WERI-Rb-1 (cell line): ENCODE results near the gene KCNIP3.

Experiments used
- DNase-seq: peaks from one replicate; pipeline ENCODE4 v3.0.0-alpha.2; 2020
- H3K27ac ChIP-seq: fragments of 250-450 bp; sonication (Bioruptor Pico); 2 replicates; pipeline ENCODE4 v1.5.1; 2020; ENCODE audit warnings: mild to moderate bottlenecking, moderate library complexity
- H3K27me3 ChIP-seq: fragments of 250-450 bp; sonication (Bioruptor Pico); 2 replicates; pipeline ENCODE4 v1.5.1; 2021; ENCODE audit warnings: mild to moderate bottlenecking, low read depth, moderate library complexity; ENCODE audit not compliant: insufficient read depth, severe bottlenecking
- H3K36me3 ChIP-seq: fragments of 250-450 bp; sonication (Bioruptor Pico); 2 replicates; pipeline ENCODE4 v1.5.1; 2020; ENCODE audit warnings: mild to moderate bottlenecking, moderate library complexity
- H3K4me3 ChIP-seq: 2 replicates; pipeline ENCODE4 v1.5.1; 2011; ENCODE audit warnings: low read depth, mild to moderate bottlenecking, control low read depth, low read length
- H3K9me3 ChIP-seq: fragments of 250-450 bp; sonication (Bioruptor Pico); 2 replicates; pipeline ENCODE4 v1.5.1; 2021; ENCODE audit warnings: mild to moderate bottlenecking, moderate library complexity; ENCODE audit not compliant: severe bottlenecking
- CTCF ChIP-seq: IDR thresholded peaks from 2 replicates; pipeline ENCODE4 v1.5.1; 2011; ENCODE audit warnings: low read depth, mild to moderate bottlenecking, control low read depth, inconsistent platforms, low read length

Gene KCNIP3

GRCh38 chr2:95294579-95295250 lies 2.4 kb upstream of the KCNIP3 start:
- DNase-seq, result no peak
- Histone ChIP-seq H3K27ac (no peak overlapping the region), H3K36me3 (no peaks in the 10 kb centered on the region), H3K27me3 (no peaks in the 10 kb centered on the region), H3K9me3 (peaks cover 11% of the 10 kb centered on the region), H3K4me3 (no peak overlapping the region)
- no peak for TF ChIP-seq CTCF

- Histone ChIP-seq H3K9me3 (peaks cover 11% of the 10 kb centered on the region), H3K36me3 (no peaks in the 10 kb centered on the region), H3K27me3 (no peaks in the 10 kb centered on the region), H3K4me3 (no peak overlapping the region), H3K27ac (no peak overlapping the region)
- DNase-seq, result no peak
- TF ChIP-seq CTCF, result no peak
Measured at GRCh38 chr2:95295376-95295775, 1.8 kb upstream of the KCNIP3 start.

GRCh38 chr2:95296011-95296410 lies 1.1 kb upstream of the KCNIP3 start:
- Histone ChIP-seq H3K27me3 (no peaks in the 10 kb centered on the region), H3K9me3 (peaks cover 6% of the 10 kb centered on the region), H3K36me3 (no peaks in the 10 kb centered on the region), H3K4me3 (no peak overlapping the region), H3K27ac (no peak overlapping the region)
- DNase-seq, result no peak
- TF ChIP-seq CTCF, result no peak

GRCh38 chr2:95297639-95298395 lies 670 bp downstream of the KCNIP3 start:
- Histone ChIP-seq H3K9me3 (no peaks in the 10 kb centered on the region), H3K36me3 (no peaks in the 10 kb centered on the region), H3K27me3 (no peaks in the 10 kb centered on the region), H3K4me3 (peak overlapping the region; percentile 52), H3K27ac (peak overlapping the region; percentile 62)
- TF ChIP-seq CTCF, result no peak
- no peak for DNase-seq

- Histone ChIP-seq H3K27ac (no peak overlapping the region), H3K27me3 (no peaks in the 10 kb centered on the region), H3K9me3 (no peaks in the 10 kb centered on the region), H3K36me3 (no peaks in the 10 kb centered on the region), H3K4me3 (no peak overlapping the region)
- TF ChIP-seq CTCF, result no peak
- no peak for DNase-seq
Measured at GRCh38 chr2:95298486-95299111, 1.5 kb downstream of the KCNIP3 start.
